ENCODE results near the gene CDH4.

Gene CDH4

GRCh38 chr20:61519488-61519887 is 267.4 kb downstream of the CDH4 start:
- Histone ChIP-seq H3K4me1 (ENCODE audit: control insufficient read depth, insufficient read depth, low read length) (no peaks in the 10 kb centered on the region), H3K36me3 (ENCODE audit: control insufficient read depth in 2 of 2, insufficient read depth in 1 of 2, low read length in 2 of 2) (no peaks in the 10 kb centered on the region), H3K9me3 (ENCODE audit: control insufficient read depth, insufficient read depth, low read depth, low read length) (no peaks in the 10 kb centered on the region), H3K27ac (ENCODE audit: extremely low read depth, low read depth, low read length) (no peak overlapping the region), H3K4me3 (ENCODE audit: low read depth, low read length) (no peak overlapping the region)
- POLR2A ChIA-PET: no interaction called here
- CTCF ChIA-PET: no interaction called here
- TF ChIP-seq ZNF354C (tag by site-specific recombination; IDR thresholded peaks at IDR 0.05; ENCODE audit: borderline replicate concordance, low read depth): no peak
- no peak for TF ChIP-seq SP7 (tag by site-specific recombination; IDR thresholded peaks at IDR 0.05)
- TF ChIP-seq ZNF600 (tag by site-specific recombination; IDR thresholded peaks at IDR 0.05): no peak
- TF ChIP-seq ZBTB10 (tag by site-specific recombination; IDR thresholded peaks at IDR 0.05): no peak
- TF ChIP-seq ZNF426 (tag by site-specific recombination; IDR thresholded peaks at IDR 0.05): no peak
- TF ChIP-seq ZNF174 (tag by site-specific recombination; IDR thresholded peaks at IDR 0.05): no peak
- TF ChIP-seq, protein P1, sequence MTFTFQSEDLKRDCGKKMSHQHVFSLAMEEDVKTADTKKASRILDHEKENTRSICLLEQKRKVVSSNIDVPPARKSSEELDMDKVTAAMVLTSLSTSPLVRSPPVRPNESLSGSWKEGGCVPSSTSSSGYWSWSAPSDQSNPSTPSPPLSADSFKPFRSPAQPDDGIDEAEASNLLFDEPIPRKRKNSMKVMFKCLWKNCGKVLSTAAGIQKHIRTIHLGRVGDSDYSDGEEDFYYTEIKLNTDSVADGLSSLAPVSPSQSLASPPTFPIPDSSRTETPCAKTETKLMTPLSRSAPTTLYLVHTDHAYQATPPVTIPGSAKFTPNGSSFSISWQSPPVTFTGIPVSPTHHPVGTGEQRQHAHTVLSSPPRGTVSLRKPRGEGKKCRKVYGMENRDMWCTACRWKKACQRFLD (tag by site-specific recombination; IDR thresholded peaks at IDR 0.05): no peak
- no peak for TF ChIP-seq KLF1 (tag by site-specific recombination; IDR thresholded peaks at IDR 0.05)
- TF ChIP-seq GFI1B (tag by site-specific recombination; IDR thresholded peaks at IDR 0.05): no peak
- TF ChIP-seq ZNF571 (tag by site-specific recombination; IDR thresholded peaks at IDR 0.05): no peak
- no peak for TF ChIP-seq ZXDB (tag by site-specific recombination; IDR thresholded peaks at IDR 0.05)
- no peak for TF ChIP-seq ZNF24 (tag by site-specific recombination; IDR thresholded peaks at IDR 0.05)
- TF ChIP-seq YY2 (tag by site-specific recombination; IDR thresholded peaks at IDR 0.05): no peak
- TF ChIP-seq ZNF26 (tag by site-specific recombination; IDR thresholded peaks at IDR 0.05): no peak

DNA sequence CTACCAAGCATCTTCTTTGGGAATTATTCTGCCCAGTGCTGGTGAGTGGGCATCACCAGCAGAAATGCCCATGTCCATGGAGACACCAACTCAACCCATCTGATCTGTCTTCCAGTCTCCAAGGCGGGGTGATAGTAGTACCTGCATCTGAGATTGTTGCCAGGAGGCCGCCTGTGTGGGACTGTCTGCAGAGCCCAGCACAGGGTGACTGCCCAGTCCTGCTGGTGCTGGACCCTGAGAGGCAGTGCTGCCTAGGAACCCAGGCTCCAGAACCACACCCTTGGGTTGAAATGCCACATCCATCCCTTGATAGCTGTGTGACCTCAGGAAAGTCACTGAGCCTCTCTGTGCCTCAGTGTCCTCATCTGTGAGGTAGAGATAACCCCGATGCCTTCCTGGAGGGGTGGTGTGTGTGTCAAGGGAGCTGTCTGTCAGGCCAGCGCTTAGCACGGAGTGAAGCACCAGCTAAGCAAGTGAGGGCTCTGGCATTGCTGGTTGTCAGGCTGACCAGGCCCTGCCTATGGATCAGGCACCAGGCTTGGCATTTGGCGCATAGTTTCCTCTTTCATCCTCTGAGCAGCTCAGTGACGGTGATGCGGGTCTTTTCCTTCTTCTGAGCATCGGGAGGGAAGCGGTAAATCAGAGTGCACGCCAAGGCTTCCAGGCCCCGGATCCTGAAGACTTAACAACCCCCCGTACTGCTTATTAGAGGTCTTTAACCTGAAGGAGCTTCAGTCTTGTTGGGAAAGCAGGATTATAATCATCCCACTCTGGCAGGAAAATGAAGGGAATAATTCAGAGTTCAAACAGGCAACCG is 268.2 kb downstream of the CDH4 start:
- ChIA-PET POLR2A (no interaction called here), CTCF (no interaction called here)
- Histone ChIP-seq H3K9me3 (ENCODE audit: control insufficient read depth, insufficient read depth, low read depth, low read length) (no peaks in the 10 kb centered on the region), H3K4me1 (ENCODE audit: control insufficient read depth, insufficient read depth, low read length) (no peaks in the 10 kb centered on the region), H3K27ac (ENCODE audit: extremely low read depth, low read depth, low read length) (no peak overlapping the region), H3K36me3 (ENCODE audit: control insufficient read depth in 2 of 2, insufficient read depth in 1 of 2, low read length in 2 of 2) (no peaks in the 10 kb centered on the region), H3K4me3 (ENCODE audit: low read depth, low read length) (no peak overlapping the region)
- TF ChIP-seq ZNF510 (tag by site-specific recombination; IDR thresholded peaks at IDR 0.05; ENCODE audit: insufficient replicate concordance): no peak
- no peak for TF ChIP-seq ZNF302 (tag by site-specific recombination; IDR thresholded peaks at IDR 0.05; ENCODE audit: low read depth)
- no peak for TF ChIP-seq ZNF529 (tag by site-specific recombination; IDR thresholded peaks at IDR 0.05; ENCODE audit: insufficient replicate concordance)
- TF ChIP-seq MEIS1 (CRISPR knock-in tag; IDR thresholded peaks at IDR 0.05; ENCODE audit: borderline replicate concordance): no peak
- TF ChIP-seq SP3 (tag by site-specific recombination; IDR thresholded peaks at IDR 0.05): no peak
- no peak for TF ChIP-seq ZFHX2 (tag by site-specific recombination; conservative IDR thresholded peaks at IDR 0.05)
- no peak for TF ChIP-seq PRDM10 (tag by site-specific recombination; IDR thresholded peaks at IDR 0.05)
- TF ChIP-seq ZNF514 (tag by site-specific recombination; IDR thresholded peaks at IDR 0.05): no peak
- no peak for TF ChIP-seq TRIM28 (IDR thresholded peaks at IDR 0.05; ENCODE audit: borderline replicate concordance, low read length)
- TF ChIP-seq ZNF426 (tag by site-specific recombination; IDR thresholded peaks at IDR 0.05): no peak
- TF ChIP-seq GLI4 (tag by site-specific recombination; IDR thresholded peaks at IDR 0.05): no peak
